GM18526 (cell line): Measurements from ENCODE around the gene ALX4.

Experiments
- POLR2A ChIP-seq: IDR thresholded peaks from 3 replicates; pipeline ENCODE4 v1.6.1; 2011; ENCODE audit not compliant: insufficient read length; ENCODE audit errors: extremely low read depth

The ALX4 gene

DNA sequence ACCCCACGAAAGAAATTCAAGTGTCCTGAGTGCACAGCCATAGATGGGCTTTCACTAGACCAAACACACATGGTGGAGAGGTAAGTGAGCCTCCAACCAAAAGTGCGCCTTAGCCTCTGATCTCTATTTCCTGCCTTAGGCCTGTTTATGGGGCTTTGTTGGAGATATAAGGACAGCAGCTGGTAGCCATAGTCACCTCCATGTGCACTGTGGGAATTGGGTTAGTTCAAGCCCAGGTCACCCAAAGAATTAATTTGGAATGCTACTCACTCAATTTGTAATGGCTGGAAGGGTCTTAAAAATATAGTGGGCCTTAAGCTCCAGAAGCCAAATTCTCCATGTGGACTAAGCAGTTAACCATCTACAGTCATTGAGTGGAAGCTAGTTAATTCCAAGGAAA is 73.6 kb downstream of the ALX4 start:
- TF ChIP-seq POLR2A = no peak

DNA sequence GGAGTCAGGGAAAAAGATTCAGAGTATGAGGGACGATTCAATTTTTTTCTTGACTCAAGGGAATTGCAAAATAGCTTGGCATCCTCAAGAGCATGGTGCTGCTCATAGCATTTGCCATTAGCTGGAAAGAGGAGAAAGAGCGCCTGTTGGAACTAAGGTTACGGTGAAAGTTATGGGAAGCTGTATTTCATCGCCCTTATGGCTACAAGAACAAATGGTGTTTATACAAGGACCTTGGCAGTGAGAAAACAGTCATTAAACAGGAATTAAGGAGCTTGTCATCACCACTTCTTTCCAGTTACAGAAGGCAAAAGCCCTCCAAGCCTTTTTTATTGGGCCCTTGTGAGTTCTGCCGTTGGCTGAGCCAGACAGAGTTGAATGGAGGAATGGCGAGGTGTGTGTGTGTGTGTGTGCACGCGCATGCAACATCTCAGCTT is 74.2 kb downstream of the ALX4 start:
- no peak for TF ChIP-seq POLR2A

DNA sequence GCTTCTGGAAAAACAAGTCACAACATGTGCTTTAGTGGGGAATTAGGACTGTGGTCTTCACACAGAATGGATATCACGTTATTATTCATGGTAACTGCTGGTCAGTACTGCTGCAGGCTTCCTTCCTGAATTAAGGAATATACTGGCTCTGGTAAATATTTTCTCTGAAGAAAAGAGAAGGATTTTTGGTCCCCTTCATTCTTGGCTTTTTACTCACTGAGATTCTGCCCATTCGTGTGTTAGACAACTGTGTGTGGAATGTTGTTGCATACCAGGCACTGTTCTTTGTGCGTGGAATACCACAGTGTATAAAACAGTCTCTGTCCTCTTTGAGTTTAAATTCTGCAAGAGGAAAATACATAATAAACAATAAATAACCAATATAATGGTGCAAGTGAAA is 80.3 kb downstream of the ALX4 start:
- TF ChIP-seq POLR2A = no peak

DNA sequence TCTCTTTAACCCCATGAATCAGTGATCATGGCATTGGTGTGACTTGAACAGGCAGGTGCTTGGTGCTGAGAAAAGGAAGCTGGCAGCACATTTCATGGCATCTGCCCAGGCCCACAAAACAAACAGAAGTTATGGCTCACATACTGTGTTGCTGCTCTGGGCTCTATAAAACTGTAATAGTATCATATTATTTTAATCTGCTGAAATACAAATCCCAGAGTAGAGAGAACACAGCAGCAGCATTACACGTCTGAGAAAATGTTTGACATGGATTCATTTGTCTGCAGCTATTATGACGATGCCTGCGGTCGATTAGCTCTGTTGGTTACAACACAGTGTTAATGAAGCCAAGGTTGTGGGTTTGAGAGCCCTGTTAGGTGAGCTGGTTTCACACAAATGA is 80.8 kb downstream of the ALX4 start:
- no peak for TF ChIP-seq POLR2A

DNA sequence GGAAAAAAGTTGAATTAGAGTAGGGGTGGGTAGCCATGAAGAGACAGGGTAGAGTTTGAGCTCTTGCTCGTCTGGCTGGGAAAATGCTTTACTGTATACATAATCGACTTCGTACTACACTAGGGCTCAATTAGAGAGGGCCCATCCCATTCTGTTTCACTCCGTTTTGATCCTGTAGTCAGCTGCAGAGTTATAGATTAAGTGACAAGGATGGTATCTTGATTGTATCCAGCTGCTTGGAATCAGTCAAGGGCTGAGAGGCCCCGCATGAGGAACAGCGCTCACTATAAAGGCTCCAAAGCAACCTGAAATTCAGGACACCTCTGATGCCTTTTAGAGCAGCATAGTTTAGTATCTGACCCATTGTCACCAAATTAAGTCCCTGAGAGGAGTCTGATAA is 81.6 kb downstream of the ALX4 start:
- TF ChIP-seq POLR2A = no peak

DNA sequence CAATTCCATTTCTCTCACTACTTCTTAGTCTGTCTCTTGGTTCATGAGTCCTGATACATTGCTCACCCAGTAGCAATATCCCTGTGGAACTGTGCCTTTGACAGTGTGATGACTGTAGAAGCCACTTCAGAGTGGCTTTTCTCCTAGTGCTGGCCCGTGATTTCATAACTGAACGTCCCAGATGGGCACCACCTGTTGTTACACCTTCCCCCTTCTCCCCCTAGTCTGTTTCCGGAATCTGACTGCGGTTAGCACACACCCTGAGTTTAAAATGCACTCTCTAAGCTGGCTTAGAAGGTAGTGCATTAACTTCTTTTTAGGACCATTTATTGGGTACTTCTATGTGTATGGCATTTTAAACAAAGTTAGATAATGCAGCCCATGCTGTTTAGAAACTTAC is 83.0 kb downstream of the ALX4 start:
- TF ChIP-seq POLR2A = no peak

DNA sequence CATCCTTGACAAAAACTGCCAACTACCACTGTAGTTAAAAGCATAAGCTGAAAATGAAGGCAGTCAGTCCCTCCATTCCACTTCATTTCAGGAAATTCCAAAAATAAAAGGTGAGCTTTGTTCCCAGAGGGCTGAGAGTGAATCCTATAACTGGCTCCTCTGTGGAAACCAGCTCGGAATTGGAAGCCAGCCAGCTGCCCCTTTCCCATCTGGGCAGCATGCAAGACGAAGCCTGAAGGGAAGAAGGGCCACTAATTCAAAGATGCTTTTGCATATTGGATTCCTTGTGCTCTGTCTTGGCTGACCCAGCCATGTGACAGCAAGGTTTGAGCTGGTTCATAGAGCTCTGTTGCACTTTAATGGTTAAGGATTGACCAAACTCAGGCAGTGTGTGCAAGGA is 83.4 kb downstream of the ALX4 start:
- TF ChIP-seq POLR2A = no peak

DNA sequence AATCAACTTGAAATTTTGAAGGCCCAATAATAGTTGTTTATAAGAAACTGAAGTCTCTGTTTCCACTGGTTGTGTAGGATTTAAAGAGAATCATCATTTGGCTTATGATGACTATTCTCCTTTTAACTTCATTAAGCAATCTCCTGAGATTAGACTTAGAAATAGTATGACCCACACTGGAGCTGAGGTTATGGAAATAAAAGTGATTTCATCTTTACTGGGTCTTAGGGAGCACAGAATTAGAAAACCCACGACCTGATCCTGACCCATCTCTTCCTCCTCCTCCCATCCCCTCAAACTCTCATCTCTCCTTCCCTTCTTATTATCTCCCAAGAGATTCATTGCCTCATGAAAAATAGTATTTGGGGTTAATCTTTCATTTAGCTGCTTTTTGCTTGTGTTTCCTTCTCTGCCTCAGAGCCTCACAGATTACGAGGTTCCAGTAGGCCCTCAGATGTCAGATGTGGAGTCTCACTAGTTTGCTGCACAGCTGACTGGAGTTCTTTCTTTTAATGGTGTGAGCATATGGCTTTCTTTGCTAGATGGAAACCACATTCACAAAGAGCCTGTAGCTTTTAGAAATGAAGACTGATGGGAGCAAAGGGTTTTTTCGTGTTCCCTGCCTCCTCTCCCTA is 85.0 kb downstream of the ALX4 start:
- TF ChIP-seq POLR2A = no peak

DNA sequence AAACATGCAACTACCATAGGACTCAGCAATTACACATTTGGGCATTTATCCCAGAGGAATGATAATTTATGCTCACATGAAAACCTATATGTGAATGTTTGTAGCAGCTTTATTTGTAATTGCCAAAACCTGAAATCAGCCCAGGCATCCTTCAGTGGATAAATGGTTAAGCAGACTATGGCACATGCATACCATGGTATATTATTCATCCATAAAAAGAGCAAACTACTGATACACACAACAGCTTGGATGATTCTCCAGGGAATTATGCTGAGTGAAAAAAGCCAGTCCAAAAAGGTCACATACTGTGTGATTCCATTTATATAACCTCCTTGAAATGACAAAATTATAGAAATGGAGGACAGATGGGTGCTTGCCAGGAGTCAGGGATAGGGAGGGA is 86.7 kb downstream of the ALX4 start:
- no peak for TF ChIP-seq POLR2A

DNA sequence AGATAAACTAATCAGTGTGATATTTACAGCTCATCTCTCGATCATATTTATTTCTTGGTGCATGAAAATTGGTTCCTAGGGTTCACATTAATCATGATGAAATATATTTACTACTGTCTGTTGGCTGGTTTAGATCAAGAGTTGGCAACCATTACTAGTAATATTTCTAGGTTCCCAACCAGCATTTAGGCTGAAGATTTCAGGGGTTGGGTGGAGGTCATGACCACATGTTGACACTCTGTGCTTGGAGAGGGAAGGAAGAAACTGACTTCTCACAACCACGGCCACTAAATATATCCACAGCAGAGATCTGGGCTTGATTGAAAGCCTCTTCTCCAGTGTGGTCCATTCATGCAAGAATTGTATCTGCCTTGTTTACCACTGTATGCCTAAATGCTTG is 87.9 kb downstream of the ALX4 start:
- no peak for TF ChIP-seq POLR2A

DNA sequence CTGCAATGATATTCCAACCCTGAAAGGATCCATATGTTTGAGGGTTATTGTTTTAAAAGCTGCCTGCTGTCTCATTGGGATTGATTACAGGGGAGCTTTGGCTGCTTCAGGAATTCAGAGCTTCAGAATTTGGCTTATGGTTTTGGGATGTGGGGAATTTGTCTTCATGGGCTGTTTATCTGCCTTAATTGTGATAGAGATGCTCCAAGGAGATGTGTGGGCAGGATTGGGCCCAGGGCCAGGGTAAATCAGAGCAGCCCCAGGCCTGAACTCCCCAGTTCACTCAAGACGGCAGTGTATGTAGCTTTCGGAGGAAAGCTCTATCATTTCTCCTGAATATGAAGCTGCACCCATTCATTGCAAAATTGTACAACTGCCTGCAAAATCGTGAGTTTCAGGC is 88.5 kb downstream of the ALX4 start:
- no peak for TF ChIP-seq POLR2A

DNA sequence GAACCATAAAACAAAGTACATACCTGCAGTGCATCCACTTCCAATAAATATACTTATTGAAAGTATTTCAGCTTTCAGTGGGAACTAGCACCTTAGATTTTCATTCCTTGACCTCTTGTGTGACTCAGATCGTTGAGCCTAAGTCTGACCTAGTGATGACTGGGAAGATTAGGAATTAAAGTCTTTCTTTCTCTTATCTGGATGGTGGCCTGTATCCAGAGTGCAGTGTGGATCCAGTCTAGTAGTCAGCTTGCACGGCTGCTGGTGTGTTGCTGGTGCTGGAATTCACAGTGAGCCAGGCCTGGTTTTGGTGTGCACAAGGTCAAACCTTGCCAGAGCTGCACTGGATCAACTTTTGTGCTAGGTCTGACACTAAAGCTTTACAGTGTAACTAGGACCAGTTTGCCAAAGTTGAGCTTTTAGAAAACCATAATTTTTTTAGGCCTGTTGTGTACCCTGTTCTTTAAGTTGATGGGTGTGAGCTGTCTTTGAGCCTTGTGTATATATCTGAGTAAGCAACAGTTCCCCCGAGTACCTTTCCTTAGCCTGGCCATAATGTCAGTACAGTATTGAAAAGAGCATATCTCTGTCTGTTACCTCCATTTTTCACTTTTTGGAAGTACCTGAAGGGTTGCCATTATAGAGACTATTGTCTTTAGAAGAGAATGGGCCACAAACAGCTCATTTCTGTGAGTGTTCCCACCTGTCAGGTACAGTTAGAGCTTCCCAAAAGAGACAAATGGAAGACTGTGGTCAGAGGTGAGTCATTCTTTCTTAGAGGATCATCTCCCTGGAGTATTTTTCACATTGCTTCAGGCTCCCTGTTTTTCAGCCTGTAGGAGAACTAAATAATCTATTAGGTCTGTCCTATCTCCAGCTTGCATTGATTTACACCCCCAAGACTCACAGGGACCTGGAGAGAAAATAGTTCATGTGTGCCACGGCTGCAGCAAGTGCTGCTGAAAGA is 89.8 kb downstream of the ALX4 start:
- TF ChIP-seq POLR2A = no peak

DNA sequence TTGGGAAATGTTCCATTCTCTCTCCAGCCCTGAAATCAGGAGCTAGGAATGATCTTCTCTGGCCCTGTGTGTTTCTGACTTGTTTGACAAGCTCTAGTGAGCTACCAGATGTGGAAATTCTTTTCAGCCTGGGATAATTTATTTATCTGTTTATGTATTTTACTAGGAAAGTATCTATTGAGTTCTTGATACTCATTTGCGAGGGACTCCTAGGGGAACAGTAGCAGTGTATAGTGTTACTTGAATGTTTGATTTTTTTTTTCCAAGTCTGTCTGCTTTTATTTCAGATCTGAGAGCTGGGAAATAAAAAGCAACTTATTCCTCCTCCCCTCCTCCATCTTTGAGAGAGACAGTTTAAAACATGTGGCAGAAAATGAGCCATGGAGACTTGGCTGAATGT is 92.5 kb downstream of the ALX4 start:
- TF ChIP-seq POLR2A = no peak

DNA sequence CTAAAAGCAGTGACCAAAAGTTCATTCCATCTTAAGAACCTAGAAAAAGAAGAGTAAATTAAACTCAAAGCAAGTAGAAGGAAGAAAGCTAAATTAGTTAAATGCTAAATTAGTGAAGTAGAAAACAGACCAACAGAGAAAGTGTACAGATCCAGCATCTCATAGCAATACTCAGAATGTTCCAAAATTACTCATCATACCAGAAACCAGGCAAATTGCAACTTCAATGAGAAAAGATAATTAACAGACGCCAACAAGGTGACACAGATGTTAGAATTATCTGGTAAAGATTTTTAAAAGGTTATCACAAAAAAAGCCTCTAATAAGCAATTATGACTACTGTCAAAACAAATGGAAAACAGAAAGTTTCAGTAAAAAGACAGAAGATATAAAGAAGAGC is 96.8 kb downstream of the ALX4 start:
- TF ChIP-seq POLR2A = no peak

DNA sequence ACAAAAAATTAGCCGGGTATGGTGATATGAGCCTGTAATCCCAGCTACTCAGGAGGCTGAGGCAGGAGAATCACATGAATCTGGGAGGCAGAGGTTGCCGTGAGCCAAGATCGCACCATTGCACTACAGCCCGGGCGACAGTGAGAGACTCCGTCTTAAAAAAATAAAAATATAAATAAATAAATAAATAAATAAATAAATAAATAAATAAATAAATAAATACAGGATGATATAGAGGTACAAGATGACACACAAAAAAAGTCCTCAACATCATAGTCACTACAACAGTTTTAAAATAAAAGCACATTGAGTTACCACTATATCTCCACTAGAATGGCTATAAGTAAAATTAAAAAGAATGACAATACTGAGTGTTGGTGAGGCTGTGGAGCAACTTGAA is 97.8 kb downstream of the ALX4 start:
- TF ChIP-seq POLR2A = no peak
